NCI-H510A (cell line): ENCODE measurements around the gene SMU1.
A peak's percentile ranks its signal among the peaks of the same experiment; 100 is the strongest.

Experiments used
- DNase-seq: peaks from one replicate; lab custom pipeline; 2025; lab: John Stamatoyannopoulos, UW

The SMU1 gene

GRCh38 chr9:33044677-33045282 lies 31.7 kb downstream of the SMU1 start:
- no peak for DNase-seq

- peak; percentile 66 for DNase-seq
Measured at GRCh38 chr9:33044162-33044673, 32.3 kb downstream of the SMU1 start.

- no peak for DNase-seq
Measured at GRCh38 chr9:33043671-33044070, 32.8 kb downstream of the SMU1 start.

GRCh38 chr9:33042473-33042872 lies 34.0 kb downstream of the SMU1 start:
- DNase-seq, result no peak

GRCh38 chr9:33041432-33042188 lies 34.9 kb downstream of the SMU1 start:
- no peak for DNase-seq

- no peak for DNase-seq
Measured at GRCh38 chr9:33040792-33041431, 35.6 kb downstream of the SMU1 start.

- no peak for DNase-seq
Measured at GRCh38 chr9:33032865-33033264, 43.6 kb downstream of the SMU1 start.

- no peak for DNase-seq
Measured at GRCh38 chr9:33032292-33032691, 44.2 kb downstream of the SMU1 start.

GRCh38 chr9:33030285-33030684 lies 46.2 kb downstream of the SMU1 start:
- DNase-seq, result no peak

GRCh38 chr9:33029231-33029786 lies 47.2 kb downstream of the SMU1 start:
- DNase-seq, result no peak

GRCh38 chr9:33025572-33026342 lies 50.7 kb downstream of the SMU1 start:
- DNase-seq, result peak; percentile 54

GRCh38 chr9:33024966-33025571 lies 51.4 kb downstream of the SMU1 start, which contains the start of gene DNAJA1:
TSS of gene DNAJA1 (plus strand) at chr9:33025273. CDS start at chr9:33026485, 1,212 bp downstream.
- peak; percentile 81 for DNase-seq

- no peak for DNase-seq
Measured at GRCh38 chr9:33024126-33024965, 52.1 kb downstream of the SMU1 start.

- DNase-seq, result no peak
Measured at GRCh38 chr9:33023661-33024060, 52.8 kb downstream of the SMU1 start.

GRCh38 chr9:33022755-33023154 lies 53.7 kb downstream of the SMU1 start:
- DNase-seq, result no peak

- DNase-seq, result no peak
Measured at GRCh38 chr9:33022303-33022702, 54.2 kb downstream of the SMU1 start.

GRCh38 chr9:33019797-33020196 lies 56.7 kb downstream of the SMU1 start:
- no peak for DNase-seq

- no peak for DNase-seq
Measured at GRCh38 chr9:33017283-33018041, 59.0 kb downstream of the SMU1 start.

- no peak for DNase-seq
Measured at GRCh38 chr9:33014665-33015014, 61.8 kb downstream of the SMU1 start.
